Transverse colon (tissue), 1 donor: ENCODE measurements around the gene OSBPL9.

ENCODE experiments used
- EP300 ChIP-seq: sonication (generic); formaldehyde crosslinking; IDR thresholded peaks from one replicate; pipeline ENCODE4 v1.6.1; 2017; ENCODE audit warnings: antibody characterized with exemption, low read depth
- POLR2A ChIP-seq: fragments of 450-650 bp; IDR thresholded peaks from one replicate; pipeline ENCODE4 v1.6.1; 2016; ENCODE audit warnings: antibody characterized with exemption, mild to moderate bottlenecking, moderate library complexity

DNA sequence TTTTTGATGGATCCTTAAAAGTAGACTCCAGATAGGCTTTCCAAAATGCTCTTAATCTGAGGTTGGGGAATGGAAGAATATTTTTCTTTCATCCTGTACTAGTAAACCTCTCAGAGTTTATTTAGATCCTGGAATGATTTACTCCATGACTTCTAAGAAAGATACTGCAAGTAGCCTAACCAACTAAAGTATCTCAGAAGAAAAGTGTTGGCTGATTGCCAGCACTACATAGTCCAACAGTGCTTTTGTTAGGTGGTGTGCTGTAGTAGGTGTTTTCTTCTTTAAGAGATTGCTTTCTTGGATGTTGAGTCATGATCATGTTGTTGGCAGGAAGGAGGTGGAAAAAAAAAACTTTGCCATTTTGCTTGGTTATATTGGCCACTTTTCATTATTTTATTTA is 119.8 kb downstream of the OSBPL9 start:
- TF ChIP-seq POLR2A: no peak
- no peak for TF ChIP-seq EP300
